NCI-H82 (cell line): ENCODE data around the gene RAP2A.
A peak's percentile ranks its signal among the peaks of the same experiment; 100 is the strongest.

Source experiments
- DNase-seq: peaks from one replicate; lab custom pipeline; 2025; lab: John Stamatoyannopoulos, UW

The RAP2A gene

DNA sequence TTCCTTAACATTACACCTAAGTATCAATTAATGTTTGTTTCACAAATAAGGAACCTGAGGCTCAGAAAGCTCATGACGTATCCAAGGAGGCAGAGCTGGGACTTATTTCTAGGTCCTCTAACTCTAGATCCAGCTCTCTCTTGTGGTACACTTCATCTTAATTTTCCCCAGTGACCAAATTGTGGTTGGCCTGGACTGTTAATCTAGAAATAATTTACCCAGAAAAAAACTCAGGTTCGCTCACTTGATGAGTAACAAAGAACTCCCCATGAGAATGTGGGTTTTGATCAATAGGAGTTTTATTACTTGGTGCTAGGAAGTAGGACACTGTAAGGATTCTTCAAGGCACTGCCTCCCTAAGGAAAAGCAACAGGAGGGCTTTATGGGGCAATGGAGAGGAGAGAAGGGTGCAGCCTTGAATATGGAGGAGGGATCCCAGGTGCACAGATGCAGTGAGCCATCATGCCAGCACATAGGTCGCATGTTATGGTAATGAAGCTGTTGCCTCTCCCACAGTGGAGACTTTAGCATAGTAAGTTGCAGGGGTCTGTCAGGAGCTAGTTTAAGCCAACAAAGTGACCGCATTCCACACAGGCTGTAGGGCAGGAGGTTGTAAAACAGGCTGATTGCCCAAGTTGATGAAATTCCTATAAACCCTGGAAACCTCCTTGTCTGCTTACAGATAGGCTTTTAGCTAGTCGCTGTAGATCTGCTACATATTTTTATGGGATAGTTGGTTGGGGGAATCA lies 14.7 kb downstream of the RAP2A start:
- no peak for DNase-seq

DNA sequence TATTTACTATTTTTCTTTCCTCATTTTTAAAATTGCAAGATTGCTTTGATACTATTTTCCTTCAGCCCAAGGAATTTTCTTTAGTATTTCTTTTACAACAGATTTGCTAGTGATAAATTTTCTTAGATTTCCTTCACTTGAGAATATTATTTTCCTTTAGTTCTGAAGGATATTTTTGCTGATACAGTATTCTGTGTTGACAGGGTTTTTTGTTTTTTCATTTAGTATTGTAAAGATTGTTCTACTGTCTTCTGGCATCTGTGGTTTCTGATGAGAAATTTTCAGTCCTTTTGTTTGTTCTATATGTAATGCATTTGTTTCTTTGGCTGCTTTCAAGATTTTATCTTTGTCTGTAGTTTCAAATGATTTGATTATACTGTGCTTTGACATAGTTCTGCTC lies 20.7 kb downstream of the RAP2A start:
- DNase-seq: no peak

DNA sequence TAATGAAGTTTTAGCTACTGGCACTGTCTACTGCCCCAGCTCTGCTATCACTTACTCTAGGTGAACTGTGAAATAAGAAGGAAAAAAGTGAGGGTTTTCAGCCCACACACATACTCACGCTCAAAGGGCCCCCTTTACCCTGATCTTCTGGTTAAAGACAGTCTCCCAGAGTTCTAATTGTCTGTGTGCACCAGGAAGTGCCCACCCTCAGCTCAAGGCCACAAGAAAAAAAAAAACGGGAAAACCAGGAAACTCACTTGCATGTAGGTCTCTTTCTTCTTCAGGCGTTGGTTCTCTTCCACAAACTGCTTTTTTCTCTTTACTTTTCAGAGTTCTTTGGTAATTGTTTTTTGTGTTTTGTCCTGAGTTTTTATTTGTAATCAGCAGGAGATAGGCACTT lies 22.1 kb downstream of the RAP2A start:
- DNase-seq: no peak

DNA sequence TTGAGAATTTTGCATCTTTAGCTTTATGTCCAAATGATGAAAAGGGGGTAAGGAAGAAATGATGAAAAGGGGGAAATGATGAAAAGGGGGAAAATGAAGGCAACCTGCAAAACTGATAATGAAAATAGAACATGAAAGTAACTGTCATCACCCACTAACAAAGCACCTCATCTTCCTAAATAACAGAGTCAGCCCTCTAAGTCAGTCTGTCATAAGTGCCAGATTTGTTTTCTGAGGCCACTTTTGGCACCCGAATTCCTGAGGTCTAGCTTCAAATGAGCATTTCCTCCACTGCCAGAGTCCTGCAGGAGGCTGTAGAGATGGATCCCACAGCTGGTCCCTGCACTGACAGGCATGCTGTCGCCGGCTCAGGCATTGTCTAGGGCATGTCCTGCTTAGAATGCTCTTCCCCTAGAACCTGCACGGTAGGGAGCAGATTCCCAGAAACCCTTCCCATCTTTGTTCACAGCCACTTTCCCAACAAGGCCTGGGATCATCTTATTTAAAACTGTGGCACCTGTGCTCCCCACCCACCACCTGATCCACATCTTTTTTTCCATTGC lies 25.3 kb downstream of the RAP2A start:
- no peak for DNase-seq

DNA sequence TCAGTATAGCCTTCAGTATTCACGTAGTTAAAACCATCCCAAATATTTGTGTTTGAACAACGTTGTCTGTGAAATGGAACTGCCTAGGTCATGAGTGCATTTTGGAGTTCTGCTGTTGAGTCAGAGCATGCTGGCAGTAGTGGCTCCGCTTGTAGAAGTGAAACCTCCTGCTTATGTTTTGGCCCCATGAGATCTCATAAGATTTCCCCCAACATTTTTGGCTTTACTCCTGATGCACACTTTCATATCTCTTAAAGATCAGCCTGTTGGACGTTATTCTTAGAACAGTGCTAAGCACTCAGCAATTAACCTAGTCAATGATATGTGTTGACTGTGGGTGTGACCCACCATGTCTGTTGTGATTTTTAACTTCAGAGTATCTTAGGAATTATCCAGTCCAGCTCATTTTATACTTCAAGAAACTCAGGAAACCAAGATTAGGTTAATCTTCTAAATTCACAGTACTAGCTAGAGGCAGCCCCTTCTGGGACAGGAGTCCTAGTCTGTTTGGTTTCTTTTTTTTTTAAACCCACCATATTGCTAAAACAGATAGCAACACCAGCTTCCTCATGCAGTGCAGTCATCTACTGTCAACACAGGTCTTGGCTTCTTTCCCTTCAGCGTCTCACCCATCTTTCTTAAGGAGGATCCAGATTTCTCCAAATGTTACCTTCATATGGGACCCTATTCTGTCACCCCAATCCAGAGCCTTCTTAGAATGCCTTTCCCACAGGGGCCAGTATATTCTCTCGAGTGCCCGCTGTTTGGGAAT lies 26.2 kb downstream of the RAP2A start:
- DNase-seq: no peak

DNA sequence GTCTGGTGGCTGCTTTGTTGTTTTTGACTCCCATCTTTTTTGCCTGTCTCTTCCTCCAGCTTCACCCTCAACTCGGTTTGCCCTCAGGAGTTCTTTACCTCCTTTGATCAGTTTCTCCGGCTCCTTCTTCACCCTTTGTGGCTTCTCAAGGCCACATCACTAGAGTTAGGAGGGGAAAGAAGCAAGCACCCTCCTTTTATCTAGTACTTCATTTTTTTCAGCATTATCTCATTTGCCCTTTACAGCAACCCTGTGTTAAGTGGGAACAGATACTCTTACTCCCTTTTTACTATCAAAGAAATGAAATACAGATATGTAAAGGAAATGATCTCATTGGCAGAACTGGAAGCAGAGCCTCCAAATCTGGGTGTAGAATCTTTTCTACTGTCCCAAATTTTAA lies 26.9 kb downstream of the RAP2A start:
- no peak for DNase-seq

DNA sequence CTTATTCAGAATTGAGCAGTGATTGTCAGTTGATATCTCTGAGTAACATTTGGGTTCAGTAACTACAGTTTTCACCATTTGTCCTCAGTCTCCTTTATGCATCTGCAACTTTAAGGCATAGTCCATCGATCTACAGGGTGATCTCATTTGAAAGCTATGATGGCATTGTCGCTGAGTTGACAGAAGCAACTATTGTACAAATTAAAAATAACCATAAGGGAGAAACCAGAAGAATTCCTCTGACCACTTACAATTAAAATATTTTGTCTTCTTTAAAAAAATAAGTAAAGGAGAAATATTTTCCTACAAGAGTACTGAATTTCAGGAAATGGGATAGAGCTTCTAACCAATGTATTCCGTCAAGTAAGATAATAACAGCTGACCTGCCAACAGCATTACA lies 30.6 kb downstream of the RAP2A start:
- DNase-seq: no peak

DNA sequence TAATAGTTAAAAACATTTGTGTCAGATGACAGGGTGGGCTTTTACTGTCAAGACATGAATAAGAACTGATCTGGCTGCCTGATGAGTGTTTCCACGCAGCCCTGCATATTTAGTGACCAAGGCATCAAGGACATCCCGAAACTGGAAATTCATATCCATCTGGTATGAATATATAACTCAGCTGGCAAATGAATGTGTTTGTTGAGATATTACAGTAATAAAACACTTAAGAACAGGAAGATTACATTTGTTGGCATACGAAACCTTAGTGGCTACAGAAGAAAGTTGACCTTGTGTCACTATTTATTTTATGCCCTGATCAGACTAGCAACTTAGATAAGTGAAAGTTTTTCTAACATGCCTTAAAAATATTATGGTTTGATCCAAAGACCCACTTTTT lies 32.8 kb downstream of the RAP2A start:
- DNase-seq: no peak

DNA sequence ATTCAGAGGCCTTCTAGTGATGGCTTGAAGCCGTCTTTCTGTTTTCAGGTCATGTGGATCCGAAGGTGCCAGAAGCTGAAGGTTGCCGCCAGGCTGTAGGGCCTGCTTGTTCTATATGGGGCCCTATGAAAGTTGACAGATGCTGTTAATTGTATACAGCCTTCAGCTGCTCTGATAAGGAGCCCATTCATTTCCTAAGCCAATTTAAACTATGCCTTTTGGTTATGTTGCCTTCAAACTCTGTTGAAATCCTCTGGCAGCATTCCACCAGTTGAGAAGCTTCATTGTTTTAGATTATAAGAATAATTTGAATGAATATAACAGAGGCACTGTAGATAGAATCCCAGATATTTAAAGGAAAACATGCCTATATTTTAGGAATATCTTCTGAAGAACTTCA lies 34.4 kb downstream of the RAP2A start:
- peak; percentile 87 for DNase-seq

DNA sequence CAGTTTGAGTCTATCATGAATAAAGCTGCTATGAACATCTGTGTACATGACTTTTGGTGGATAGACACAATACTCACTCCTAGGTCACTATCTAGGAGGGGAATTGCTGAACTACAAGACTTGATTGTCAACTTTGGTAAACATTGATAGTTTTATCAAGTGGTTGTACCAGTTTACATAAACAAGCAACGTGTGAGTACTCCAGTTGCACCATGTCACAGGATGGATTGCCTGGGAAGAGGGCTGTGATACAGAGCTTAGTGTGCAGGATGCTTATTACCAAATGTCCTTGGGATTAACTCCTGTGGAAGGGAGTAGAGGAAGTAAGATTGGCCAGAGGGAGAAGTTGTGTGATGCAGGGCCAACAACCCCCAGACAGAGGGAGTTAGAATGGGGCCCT lies 37.7 kb downstream of the RAP2A start:
- DNase-seq: no peak

DNA sequence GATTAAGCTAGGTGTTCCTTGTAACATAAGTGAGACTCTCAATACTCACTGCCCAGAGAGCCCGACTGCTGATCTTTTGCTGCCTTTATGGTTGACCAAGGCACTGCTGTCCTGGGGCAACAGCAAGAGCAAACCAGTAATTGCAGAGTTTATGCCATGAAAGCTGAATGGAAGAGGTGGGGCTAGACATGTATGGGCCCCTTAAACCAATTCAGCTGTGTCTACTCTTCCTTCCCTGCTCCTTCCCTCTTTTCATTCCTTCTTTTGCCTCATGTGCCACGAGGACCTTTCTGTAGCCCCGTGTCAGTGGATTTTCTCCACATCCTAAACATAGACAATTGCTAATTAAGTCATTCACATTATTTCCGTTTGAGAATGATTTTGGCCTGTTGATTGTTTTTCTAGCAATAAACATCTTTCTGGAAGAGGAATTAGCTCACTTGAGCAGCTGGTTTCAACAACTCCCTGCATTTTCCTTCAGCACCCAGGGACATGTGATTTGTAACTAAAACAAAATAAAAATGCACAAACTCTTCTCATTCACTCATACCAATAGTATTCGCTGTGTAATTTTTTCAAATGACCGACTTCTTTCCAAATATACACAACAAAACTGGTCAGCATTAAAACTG lies 40.5 kb downstream of the RAP2A start:
- no peak for DNase-seq

DNA sequence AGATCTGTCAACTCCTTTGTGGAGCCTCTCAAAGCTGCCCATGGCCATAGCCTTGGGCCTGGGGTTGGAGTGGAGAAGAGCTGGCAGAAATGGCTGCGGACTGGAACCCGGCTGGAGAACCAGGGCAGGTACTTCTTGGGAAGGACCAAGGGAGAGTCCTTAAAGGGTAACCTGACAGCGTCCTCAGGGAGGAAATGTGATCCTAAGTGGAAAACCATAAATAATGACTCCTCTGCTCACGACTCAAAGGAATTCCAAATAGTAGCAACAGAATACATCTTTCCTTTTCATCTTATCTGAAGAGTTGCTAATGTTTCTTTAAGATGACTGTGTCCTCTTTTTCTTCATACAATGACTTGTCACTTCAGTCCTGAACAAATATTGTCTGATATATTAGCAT lies 41.0 kb downstream of the RAP2A start:
- DNase-seq: no peak

DNA sequence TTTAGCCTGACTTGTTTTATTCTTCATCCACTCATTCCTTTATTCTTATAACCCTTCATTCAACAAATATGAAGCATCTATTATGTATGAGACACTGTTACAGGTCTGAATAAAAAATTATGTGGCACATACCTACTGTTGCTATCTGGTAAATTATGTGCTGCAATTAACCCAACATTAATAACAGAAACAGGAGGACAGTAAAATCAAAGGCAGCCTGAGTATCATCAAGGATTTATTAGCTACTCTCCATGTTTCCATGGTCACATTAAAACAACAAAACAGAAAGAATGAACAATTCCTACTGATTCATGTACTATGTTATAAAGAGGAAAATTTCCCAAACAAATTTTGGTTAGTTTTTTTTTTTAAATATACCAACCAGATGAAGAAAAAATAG lies 43.9 kb downstream of the RAP2A start:
- no peak for DNase-seq

DNA sequence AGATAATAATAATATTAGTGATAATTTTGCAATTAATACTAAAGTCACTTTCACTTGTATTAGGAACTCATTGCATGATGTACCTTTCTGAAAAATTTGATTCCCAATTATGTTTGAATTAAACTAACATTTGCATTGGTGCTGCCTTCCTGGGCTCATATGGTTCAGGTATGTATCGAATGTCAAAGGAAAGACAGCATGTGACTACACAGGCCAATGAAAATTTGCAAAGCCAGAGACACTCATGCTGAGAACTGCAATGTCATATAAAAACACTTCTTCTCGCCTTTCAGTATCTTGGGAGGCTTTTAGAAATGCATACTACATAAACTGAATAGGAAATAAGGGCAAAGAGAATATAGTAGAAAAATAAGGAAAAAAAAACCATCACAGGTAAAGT lies 44.3 kb downstream of the RAP2A start:
- DNase-seq: no peak

DNA sequence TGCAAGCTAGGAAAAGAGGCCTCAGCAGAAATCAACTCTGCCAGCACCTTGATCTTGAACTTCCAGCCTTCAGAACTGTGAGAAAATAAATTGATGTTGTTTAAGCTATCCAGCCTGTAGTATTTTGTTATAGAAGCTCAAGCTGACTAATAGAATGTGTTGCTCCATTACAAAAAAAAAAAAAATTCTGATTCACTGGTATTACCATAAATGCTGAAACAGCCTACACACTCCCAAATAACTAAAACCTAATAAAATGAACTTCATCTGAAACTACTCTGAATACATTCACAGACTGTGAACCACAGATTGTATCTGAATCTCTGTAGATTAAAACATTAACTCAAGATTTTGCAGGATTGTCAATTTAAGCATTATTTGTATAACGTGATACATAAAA lies 49.5 kb downstream of the RAP2A start:
- DNase-seq: no peak

DNA sequence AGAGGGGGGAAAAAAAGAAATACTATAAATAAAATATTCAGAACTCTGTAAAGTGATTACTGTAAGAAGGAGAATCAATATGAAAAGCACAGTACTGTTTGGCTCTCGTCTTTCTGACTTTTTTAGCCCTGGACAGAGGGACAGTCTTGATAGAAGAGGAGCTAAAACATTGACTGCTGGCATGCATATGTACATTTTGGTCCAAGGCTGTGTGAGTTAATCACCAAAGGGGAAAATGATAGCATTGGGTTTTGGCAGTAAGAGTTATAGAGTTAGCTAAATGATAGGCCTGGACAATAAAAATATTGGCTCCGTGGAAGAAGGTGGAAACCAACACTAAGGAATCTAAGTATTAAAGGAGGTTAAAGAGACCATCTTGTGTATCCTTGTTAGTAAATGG lies 50.3 kb downstream of the RAP2A start:
- DNase-seq: no peak

DNA sequence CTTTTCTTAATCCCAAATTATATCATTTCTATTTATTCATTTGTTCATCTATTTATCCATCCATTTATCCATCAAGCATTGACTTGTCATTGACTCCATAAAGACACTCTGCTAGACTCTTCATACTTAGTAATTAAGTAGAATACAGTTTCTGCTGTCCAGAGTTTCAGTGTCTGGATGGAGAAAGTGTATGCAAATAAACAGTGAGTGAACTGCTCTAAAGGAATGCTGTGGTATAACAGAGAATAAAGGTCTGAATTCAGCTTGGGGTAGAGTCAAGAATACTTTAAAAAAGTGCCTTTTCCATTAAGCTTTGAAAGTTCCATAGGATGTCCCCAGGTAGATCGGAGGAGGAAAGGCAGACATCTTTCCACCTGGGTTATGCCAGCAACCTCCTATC lies 51.4 kb downstream of the RAP2A start:
- DNase-seq: no peak

DNA sequence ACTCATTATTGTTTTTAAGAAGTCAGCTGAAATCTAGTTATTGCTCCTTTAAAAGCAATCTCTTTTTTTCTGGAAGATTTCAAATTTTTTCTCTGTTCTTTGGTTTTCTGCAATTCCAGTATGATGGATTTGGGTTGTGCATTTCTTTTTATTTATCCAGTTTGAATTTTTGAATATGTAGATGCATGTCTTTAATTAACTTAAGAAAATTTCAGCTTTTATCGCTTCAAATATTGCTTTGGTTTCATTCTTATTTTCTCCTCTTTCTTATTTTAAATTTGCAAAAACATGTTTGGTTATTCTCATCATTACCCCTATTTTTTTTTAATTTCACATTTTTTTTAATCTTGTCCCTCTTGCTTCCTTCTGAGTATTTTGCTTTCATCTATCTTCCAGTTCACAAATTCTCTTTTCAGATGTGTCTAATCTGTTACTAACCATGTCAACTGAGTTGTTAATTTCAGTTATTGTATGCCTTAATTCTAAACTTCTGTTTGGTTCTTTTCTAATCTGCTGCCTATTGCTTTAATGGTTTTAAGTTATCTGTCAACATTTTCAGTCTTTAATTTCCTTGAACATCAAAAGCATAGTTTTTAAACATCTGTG lies 56.8 kb downstream of the RAP2A start:
- no peak for DNase-seq

DNA sequence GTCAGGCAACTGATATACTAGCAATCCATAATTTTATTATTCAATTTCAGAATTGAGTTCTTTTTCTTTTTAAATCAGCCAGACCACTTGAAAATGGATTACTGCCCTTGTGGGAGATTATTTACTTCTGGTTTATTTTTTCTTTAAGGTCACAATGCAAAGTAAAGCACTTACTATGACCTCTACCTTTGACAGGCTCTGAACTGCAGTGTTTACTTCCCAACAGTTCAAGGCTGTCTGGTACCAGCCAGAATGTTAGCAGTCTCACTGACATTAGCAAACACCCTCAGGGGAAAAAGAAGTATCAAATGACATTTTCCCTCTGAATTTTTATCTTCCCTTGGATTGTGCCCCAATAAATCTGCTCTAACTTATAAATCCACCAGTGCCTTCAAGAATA lies 57.5 kb downstream of the RAP2A start:
- DNase-seq: no peak

DNA sequence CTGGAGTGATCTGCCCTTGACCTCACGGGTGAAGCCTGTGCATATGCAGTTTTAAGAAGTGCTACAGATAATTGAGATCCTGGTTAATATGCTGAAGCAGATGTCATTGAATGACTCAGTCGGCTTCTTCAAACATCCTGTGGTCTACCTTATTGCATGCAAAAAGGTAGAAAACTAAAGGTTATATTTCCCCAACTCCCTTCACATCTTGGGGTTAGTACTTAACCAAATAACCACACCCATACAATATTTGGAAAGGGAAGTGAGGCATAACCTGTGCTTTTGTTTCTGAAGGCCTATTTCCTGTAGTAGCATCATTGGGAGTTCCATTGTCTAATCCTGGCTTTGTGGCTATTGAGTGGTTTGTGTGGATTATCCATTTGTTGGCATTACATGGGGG lies 58.3 kb downstream of the RAP2A start:
- DNase-seq: peak; percentile 27

DNA sequence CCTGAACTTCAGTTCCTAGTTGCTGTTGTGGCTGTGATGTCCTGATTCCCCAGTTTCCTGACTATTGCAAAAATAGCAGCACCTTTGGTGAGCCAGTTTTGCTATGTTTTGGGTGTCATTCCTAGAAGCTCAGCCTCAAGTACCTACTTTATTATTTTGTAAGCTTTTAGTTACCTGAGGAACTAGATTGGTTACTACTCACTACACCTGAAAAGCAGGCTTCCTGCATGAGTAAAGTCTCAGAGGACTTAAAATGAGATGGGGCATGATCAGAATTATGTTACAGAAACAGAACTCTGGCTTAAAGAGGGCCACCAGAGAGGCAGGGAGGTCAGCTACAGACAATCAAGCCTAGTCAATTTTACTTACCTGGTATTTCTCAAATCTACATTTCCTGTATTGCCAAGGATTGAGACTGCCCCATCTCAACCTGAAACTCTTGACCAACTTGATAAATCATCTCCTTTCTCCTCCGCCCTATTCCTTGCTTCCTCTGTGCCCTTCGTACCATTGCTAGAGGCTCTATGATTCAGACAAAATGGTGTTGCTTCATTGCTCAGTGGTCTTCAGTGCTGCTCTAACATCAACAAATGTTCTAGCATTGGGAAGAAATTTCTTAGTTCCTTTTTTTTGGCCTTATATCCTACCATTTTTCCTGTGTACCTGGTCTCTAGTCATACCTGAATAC lies 58.9 kb downstream of the RAP2A start:
- no peak for DNase-seq

DNA sequence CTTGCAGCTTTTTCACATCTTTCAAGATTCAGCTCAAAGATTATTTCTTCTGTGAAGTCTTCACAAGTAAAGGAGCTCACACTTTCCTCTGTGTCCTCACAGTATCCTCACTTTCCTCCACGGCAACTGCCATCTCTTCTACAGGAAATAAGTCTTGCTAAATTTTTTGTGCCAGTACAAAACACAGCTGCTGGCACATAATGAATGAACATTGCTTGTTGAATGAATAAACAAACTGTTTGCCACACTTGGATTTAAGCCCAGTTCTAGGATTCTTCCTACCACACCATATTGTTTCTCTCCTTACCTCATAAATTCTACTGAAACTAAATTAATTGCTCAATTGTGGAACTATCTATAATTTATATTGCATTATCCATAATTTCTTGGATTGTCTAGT lies 59.5 kb downstream of the RAP2A start:
- no peak for DNase-seq
